ENCODE results near the gene HIRA. TPM values are rescaled to one million over a fixed set of nuclear protein-coding genes. Genes with fewer than 3 reads are reported as not detected.

The HIRA gene
- total and polyA plus RNA-seq, 2 of the 8 experiments (the other 6 are each of a cell fraction or from before 2014, with no cell fraction given): 34.9 to 67.2 TPM

DNA sequence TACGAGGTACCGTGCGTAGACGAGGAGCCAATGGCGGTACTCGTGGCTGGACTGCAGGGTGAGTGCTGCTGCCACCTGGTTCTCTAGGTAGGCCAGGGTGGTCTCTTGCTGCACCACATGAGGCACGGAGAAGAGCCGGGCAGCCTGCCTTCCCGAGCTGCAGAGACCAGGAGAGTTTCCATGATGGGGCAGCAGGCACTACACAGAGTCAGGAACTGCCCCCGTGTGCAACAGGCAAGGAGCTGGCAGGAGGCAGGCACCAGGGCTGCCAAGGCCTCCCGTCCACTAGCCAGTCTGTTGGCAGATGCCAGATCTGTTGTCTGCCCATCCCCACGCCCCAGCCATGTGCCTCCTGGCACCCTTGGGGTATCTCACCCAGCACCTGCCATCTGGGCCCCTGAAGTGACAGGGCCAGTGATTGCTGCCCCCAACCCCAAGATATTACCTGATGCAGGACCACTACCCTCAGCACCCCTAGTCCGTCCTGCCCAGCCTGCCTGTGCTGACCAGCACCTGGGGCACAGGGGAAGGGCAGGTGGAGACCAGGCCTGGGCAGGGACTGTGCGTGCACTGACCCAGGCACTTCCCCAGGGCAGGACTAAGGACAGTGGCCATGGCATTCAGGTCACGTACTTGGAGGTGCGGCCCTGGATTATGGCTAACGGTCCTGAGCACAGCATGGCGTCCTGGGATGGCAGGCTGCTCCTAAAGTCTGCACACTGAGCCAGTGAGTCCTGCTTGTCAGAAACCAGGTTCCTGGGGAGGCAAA is 78.0 kb downstream of the HIRA start (continued):
- TF ChIP-seq, protein P1, sequence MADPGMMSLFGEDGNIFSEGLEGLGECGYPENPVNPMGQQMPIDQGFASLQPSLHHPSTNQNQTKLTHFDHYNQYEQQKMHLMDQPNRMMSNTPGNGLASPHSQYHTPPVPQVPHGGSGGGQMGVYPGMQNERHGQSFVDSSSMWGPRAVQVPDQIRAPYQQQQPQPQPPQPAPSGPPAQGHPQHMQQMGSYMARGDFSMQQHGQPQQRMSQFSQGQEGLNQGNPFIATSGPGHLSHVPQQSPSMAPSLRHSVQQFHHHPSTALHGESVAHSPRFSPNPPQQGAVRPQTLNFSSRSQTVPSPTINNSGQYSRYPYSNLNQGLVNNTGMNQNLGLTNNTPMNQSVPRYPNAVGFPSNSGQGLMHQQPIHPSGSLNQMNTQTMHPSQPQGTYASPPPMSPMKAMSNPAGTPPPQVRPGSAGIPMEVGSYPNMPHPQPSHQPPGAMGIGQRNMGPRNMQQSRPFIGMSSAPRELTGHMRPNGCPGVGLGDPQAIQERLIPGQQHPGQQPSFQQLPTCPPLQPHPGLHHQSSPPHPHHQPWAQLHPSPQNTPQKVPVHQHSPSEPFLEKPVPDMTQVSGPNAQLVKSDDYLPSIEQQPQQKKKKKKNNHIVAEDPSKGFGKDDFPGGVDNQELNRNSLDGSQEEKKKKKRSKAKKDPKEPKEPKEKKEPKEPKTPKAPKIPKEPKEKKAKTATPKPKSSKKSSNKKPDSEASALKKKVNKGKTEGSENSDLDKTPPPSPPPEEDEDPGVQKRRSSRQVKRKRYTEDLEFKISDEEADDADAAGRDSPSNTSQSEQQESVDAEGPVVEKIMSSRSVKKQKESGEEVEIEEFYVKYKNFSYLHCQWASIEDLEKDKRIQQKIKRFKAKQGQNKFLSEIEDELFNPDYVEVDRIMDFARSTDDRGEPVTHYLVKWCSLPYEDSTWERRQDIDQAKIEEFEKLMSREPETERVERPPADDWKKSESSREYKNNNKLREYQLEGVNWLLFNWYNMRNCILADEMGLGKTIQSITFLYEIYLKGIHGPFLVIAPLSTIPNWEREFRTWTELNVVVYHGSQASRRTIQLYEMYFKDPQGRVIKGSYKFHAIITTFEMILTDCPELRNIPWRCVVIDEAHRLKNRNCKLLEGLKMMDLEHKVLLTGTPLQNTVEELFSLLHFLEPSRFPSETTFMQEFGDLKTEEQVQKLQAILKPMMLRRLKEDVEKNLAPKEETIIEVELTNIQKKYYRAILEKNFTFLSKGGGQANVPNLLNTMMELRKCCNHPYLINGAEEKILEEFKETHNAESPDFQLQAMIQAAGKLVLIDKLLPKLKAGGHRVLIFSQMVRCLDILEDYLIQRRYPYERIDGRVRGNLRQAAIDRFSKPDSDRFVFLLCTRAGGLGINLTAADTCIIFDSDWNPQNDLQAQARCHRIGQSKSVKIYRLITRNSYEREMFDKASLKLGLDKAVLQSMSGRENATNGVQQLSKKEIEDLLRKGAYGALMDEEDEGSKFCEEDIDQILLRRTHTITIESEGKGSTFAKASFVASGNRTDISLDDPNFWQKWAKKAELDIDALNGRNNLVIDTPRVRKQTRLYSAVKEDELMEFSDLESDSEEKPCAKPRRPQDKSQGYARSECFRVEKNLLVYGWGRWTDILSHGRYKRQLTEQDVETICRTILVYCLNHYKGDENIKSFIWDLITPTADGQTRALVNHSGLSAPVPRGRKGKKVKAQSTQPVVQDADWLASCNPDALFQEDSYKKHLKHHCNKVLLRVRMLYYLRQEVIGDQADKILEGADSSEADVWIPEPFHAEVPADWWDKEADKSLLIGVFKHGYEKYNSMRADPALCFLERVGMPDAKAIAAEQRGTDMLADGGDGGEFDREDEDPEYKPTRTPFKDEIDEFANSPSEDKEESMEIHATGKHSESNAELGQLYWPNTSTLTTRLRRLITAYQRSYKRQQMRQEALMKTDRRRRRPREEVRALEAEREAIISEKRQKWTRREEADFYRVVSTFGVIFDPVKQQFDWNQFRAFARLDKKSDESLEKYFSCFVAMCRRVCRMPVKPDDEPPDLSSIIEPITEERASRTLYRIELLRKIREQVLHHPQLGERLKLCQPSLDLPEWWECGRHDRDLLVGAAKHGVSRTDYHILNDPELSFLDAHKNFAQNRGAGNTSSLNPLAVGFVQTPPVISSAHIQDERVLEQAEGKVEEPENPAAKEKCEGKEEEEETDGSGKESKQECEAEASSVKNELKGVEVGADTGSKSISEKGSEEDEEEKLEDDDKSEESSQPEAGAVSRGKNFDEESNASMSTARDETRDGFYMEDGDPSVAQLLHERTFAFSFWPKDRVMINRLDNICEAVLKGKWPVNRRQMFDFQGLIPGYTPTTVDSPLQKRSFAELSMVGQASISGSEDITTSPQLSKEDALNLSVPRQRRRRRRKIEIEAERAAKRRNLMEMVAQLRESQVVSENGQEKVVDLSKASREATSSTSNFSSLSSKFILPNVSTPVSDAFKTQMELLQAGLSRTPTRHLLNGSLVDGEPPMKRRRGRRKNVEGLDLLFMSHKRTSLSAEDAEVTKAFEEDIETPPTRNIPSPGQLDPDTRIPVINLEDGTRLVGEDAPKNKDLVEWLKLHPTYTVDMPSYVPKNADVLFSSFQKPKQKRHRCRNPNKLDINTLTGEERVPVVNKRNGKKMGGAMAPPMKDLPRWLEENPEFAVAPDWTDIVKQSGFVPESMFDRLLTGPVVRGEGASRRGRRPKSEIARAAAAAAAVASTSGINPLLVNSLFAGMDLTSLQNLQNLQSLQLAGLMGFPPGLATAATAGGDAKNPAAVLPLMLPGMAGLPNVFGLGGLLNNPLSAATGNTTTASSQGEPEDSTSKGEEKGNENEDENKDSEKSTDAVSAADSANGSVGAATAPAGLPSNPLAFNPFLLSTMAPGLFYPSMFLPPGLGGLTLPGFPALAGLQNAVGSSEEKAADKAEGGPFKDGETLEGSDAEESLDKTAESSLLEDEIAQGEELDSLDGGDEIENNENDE (IDR thresholded peaks at IDR 0.05; ENCODE audit: insufficient replicate concordance, low read length): no peak
- TF ChIP-seq, protein P2, sequence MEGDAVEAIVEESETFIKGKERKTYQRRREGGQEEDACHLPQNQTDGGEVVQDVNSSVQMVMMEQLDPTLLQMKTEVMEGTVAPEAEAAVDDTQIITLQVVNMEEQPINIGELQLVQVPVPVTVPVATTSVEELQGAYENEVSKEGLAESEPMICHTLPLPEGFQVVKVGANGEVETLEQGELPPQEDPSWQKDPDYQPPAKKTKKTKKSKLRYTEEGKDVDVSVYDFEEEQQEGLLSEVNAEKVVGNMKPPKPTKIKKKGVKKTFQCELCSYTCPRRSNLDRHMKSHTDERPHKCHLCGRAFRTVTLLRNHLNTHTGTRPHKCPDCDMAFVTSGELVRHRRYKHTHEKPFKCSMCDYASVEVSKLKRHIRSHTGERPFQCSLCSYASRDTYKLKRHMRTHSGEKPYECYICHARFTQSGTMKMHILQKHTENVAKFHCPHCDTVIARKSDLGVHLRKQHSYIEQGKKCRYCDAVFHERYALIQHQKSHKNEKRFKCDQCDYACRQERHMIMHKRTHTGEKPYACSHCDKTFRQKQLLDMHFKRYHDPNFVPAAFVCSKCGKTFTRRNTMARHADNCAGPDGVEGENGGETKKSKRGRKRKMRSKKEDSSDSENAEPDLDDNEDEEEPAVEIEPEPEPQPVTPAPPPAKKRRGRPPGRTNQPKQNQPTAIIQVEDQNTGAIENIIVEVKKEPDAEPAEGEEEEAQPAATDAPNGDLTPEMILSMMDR (IDR thresholded peaks at IDR 0.05; ENCODE audit: control extremely low read depth in 1 of 3, insufficient read depth in 1 of 3, low read depth in 1 of 3, low read length in 3 of 3): no peak
- no peak for TF ChIP-seq CHD1 (IDR thresholded peaks at IDR 0.05; ENCODE audit: low read depth, low read length)
- TF ChIP-seq, protein P3, sequence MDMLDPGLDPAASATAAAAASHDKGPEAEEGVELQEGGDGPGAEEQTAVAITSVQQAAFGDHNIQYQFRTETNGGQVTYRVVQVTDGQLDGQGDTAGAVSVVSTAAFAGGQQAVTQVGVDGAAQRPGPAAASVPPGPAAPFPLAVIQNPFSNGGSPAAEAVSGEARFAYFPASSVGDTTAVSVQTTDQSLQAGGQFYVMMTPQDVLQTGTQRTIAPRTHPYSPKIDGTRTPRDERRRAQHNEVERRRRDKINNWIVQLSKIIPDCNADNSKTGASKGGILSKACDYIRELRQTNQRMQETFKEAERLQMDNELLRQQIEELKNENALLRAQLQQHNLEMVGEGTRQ (IDR thresholded peaks at IDR 0.05; ENCODE audit: low read length): no peak
- TF ChIP-seq KDM4A (IDR thresholded peaks at IDR 0.05; ENCODE audit: low read depth, low read length, severe bottlenecking): no peak
- no peak for TF ChIP-seq GTF2F1 (IDR thresholded peaks at IDR 0.05; ENCODE audit: borderline replicate concordance, low read depth, low read length)
